Adipose tissue (tissue), 3 donors: ENCODE results near the gene ULK4. TPM values are rescaled to one million over a fixed set of nuclear protein-coding genes. Genes with fewer than 3 reads are reported as not detected.
"Not testable (repeated sequence)": the region's sequence is repeated elsewhere in the genome, so short reads cannot be mapped to it uniquely, and the experiment has no call there.

Source experiments
- H3K27ac ChIP-seq: one replicate; pipeline ENCODE4 v1.5.1; 2013; ENCODE audit warnings: low read depth, low read length
- WGBS, 3 donors: extraction: QIAGEN DNeasy Blood & Tissue Kit; methylation state at CpG; one replicate each; pipeline ENCODE4 v1.1.7; 2013; 5-methylcytosine and 5-hydroxymethylcytosine counted together
- polyA plus RNA-seq, 3 donors: library from polyadenylated mRNA; stranded (reverse); fragments of 200-250 nt; gene quantifications; one replicate each; pipeline ENCODE4 v1.2.3, GENCODE V29; 2013
- donor health status: healthy with polysubstance abuse.
- donor health status: Bipolar disorder and iron deficiency.
- donor health status: healthy.

The ULK4 gene
- polyA plus RNA-seq, 3 donors, result 0.45 to 1.9 (median 1.8) TPM

DNA sequence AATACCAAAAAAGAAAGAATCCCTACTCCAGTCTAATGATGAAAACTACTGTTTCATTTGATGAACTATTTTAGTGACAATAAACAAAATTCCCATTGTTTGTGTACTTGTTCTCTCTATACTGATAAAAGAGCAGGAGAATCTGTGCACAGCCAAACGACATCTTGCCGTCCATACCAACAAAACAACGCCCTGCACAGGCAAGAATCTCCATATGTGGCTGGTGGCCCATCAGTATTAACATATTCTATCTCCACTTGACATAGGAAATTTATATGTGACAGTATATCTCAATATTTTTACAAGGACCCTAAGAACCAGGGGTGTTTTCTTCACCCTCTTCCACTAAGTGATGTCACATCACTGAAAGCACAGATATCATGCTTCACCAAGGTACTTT is 279.5 kb downstream of the ULK4 start:
- H3K27ac ChIP-seq, result no peak overlapping the region
- WGBS, 3 donors, result 92 to 97% (median 97%) methylated on average over 3 of the region's 3 CpGs

- 61 to 94% (median 72%) methylated on average over 3 of the region's 3 CpGs for WGBS, 3 donors
- no peak overlapping the region for H3K27ac ChIP-seq
Measured at GRCh38 chr3:41681479-41681878, 280.4 kb downstream of the ULK4 start.

- WGBS, 3 donors, result 97 to 100% (median 97%) methylated on average over 1 of the region's 1 CpG
- H3K27ac ChIP-seq, result no peak overlapping the region
Measured at GRCh38 chr3:41679374-41679773, 282.5 kb downstream of the ULK4 start.

DNA sequence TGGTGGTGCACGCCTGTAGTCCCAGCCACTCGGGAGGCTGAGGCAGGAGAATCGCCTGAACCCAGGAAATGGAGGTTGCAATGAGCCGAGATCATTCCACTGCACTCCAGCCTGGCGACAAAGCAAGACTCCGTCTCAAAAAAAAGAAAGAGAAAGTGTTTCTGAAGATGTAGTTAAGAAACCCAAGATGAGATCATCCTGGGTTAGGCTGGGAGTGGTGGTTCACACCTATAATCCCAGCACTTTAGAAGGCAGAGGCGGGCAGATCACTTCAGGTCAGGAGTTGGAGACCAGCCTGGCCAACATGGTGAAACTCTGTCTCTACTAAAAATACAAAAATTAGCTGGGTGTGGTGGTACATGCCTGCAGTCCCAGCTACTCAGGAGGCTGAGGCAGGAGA is 286.8 kb downstream of the ULK4 start:
- H3K27ac ChIP-seq, result not testable (repeated sequence)
- 91 to 94% (median 92%) methylated on average over 7 of the region's 7 CpGs for whole genome bisulfite sequencing, 3 donors

DNA sequence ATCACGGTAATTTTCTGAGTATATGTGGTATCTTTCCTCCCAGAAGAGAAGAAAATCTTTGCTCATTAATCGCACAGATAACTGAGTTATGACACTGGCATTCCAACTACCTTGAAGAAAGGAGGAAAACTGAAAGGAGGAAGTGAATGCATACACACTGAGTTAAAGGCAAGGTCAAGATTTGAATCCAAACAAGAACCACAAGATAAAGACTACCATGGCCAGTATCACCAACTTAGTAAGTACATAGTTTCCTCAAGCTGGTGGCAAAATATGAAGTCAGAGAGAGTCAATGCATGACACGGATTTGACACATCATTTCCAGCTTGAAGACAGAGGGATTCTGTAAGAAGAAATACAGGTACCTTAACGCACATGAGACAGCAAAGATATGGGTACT is 287.5 kb downstream of the ULK4 start:
- no peak overlapping the region for H3K27ac ChIP-seq
- 74 to 87% (median 81%) methylated on average over 4 of the region's 4 CpGs for WGBS, 3 donors

GRCh38 chr3:41673650-41674049 is 288.3 kb downstream of the ULK4 start:
- H3K27ac ChIP-seq, result no peak overlapping the region
- WGBS, 3 donors, result 86 to 87% (median 86%) methylated on average over 2 of the region's 2 CpGs

DNA sequence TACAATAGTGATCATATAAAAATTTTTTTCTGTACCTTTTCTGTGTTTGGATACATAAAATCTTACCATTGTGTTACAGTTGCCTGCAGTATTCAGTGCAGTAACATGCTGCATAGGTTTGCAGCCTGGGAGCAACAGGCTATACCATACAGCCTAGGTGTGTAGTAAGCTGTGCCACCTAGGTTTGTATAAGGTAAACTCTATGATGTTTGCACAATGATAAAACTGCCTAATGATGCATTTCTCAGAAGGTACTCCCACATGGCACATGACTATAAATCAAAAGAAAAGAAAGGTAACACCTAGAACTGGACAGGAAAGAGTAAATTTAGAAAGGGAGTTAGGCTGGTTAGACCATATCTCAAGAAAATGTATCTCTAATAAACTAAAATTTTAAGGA is 293.5 kb downstream of the ULK4 start:
- no peak overlapping the region for H3K27ac ChIP-seq

- no peak overlapping the region for H3K27ac ChIP-seq
- WGBS, 3 donors, result 81 to 91% (median 85%) methylated on average over 4 of the region's 4 CpGs
Measured at GRCh38 chr3:41662288-41662687, 299.6 kb downstream of the ULK4 start.

GRCh38 chr3:41661796-41662195 is 300.1 kb downstream of the ULK4 start:
- WGBS, 3 donors, result 71 to 87% (median 79%) methylated on average over 3 of the region's 3 CpGs
- no peak overlapping the region for H3K27ac ChIP-seq

DNA sequence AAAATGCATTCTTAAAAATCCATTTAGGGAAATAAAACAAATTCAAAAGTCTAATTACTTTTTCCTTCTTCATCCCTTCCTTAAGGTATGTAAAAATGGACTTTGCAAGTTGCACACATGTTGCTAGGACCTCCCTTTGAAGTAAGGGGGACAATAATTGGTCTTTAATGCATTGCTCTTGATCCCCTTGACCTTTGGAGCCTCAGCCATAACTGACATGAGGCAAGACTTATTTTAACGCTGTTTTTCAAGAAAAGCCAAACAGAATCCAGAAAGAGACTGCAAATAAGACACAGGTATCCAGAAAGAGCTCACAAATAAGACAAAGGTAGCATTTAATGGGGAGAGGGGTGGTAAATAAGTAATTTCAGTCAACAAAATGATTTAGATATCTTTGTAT is 301.4 kb downstream of the ULK4 start:
- WGBS, 3 donors, result 57 to 79% (median 73%) methylated on average over 1 of the region's 1 CpG
- no peak overlapping the region for H3K27ac ChIP-seq

GRCh38 chr3:41653571-41654239 is 308.2 kb downstream of the ULK4 start:
- WGBS, 3 donors, result 38 to 71% (median 62%) methylated on average over 2 of the region's 2 CpGs
- no peak overlapping the region for H3K27ac ChIP-seq

- WGBS, 3 donors, result 92 to 95% (median 94%) methylated on average over 3 of the region's 3 CpGs
- H3K27ac ChIP-seq, result no peak overlapping the region
Measured at GRCh38 chr3:41652931-41653330, 309.0 kb downstream of the ULK4 start.

DNA sequence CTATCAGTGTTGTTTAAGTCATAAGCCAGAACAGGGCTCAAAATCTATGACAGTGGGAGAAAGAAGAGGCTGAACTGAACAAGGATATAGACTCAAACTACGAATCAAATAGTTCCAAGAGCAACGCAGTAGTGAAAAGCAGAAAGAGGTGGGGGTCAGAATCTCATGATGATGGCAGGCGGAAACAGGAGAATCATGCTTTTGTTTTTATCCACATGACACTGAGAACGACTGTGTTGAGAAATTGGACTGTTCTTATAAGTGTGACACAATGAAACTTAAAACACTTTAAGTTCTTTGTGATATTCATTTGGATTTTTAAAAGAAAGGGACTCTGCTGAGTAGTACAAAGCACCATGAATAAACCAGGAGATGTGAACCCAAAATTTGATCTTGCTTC is 309.4 kb downstream of the ULK4 start:
- 67 to 91% (median 84%) methylated on average over 4 of the region's 4 CpGs for WGBS, 3 donors
- no peak overlapping the region for H3K27ac ChIP-seq

GRCh38 chr3:41651718-41652117 is 310.2 kb downstream of the ULK4 start:
- no peak overlapping the region for H3K27ac ChIP-seq

DNA sequence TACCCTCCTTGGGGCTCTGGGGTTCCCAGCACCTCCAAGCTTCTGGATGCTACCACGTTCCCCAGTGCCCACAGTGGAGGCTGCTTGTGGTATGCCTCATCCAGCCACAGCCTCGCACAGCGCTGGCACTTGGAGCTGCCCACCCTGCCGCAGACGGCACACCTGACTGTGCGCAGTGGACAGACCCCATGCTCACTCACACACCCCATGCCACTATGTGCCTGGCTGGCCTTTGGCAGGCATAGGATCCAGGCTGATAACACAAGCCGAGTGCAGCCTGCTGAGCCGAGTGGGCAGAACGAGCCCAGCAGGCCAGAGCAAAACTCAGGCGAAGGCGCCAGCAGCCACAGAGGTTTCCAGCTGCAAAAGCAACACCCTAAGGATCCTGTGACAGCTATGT is 311.5 kb downstream of the ULK4 start:
- H3K27ac ChIP-seq, result no peak overlapping the region
- 96% methylated on average over 11 of the region's 11 CpGs for WGBS, 3 donors

DNA sequence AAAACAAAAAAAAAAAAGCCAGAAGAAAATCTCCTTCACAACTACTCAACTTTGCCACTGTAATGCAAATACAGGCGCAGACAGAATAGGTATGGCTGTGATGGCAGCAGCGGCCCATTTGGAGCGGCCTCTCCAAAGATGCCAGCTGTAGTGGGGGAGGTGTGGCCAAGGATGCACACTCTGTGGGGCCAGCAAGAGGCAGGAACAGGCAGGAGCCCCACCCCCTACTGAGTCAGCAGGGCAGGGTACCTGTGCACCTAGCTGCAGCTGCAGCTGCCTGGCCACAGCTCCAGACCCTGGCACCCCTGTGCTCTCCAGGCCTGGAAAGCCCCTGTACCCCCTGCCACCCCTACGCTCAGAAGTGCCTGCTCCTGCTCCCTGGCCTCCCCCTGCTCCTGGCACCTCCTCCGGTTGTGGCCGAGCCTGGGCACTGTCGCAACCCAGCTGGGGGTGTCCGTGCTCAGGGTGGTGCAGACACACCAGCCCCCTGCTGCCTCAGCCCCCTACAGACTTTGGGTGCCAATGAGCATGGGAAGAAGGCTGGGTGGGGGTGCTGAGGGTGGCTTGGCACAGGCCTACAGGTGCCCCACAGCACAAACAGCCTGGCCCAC is 312.7 kb downstream of the ULK4 start:
- no peak overlapping the region for H3K27ac ChIP-seq
- WGBS, 3 donors, result 98 to 100% (median 98%) methylated on average over 8 of the region's 8 CpGs

GRCh38 chr3:41647730-41648129 is 314.2 kb downstream of the ULK4 start:
- 96 to 100% (median 97%) methylated on average over 2 to 12 of the region's 17 CpGs for WGBS, 3 donors

DNA sequence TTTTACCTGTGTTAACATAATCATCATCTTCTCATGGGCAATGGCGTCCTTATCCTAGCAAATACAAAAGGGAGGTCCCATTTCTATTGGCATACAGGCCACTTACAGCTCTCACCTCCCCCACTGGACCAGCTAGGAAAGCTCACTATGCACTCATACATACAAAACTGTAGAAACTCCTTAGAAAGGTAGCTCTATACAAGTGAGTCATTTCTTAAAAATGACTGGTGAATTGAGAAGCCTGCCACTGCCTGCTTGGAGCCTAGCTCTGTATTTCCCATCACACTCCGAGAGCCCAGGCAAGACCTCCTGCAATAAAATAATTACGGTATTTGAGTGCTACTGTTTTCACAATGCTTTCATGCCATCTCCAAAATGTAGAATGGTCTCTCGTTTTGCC is 321.8 kb downstream of the ULK4 start:
- WGBS, 3 donors, result 91 to 93% (median 93%) methylated on average over 4 of the region's 4 CpGs
- H3K27ac ChIP-seq, result no peak overlapping the region

More at GRCh38 chr3:41647730-41648129, 314.2 kb downstream of the ULK4 start:
- not testable (repeated sequence) for H3K27ac ChIP-seq

DNA sequence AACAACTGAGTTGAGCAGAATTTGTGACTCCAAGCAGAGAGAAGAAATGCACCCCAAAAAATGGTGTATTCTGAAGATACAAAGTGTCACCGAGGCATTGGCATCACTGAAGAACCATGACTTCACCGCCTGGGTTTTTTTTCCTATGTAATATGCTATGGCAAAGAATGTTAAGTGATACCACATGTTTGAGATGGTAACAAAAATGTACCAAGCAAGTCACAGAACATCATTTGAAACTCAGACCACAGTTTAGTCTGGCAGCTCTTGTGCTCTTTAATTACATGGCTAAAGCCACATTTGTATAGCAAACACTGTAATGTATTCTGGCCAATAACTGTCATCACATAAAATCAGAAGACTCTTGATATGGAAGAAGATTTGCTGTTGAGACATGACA is 323.5 kb downstream of the ULK4 start:
- 87 to 97% (median 95%) methylated on average over 2 of the region's 2 CpGs for WGBS, 3 donors
- H3K27ac ChIP-seq, result no peak overlapping the region

DNA sequence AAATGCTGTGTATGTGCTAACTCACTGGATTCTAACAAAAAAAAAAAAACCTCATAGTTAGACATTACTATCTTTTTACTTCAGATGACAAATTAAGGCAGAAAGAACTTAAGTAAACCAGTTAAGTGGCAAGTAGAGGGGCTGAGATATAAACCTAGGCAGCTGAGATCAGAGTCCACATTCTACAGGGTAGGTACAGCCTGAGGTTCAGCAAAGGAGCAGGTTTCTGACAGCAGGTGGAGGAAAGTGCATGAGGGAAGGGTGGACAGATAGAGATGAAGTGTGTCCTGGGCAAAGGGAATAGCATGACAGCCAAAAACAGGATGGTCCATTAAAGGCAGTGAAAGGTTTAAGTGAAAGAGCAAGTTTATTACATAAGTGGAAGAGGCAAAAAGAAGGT is 329.2 kb downstream of the ULK4 start:
- H3K27ac ChIP-seq, result no peak overlapping the region

GRCh38 chr3:41630708-41631107 is 331.2 kb downstream of the ULK4 start:
- H3K27ac ChIP-seq, result no peak overlapping the region
